Keratinocyte (primary cell): Measurements from ENCODE around the gene STX10. TPM values are rescaled to one million over a fixed set of nuclear protein-coding genes. Genes with fewer than 3 reads are reported as not detected.

ENCODE experiments used
- DNase-seq: peaks from one replicate; pipeline ENCODE4 v3.0.0-alpha.2; 2011; ENCODE audit warnings: low read depth, missing footprints, low spot score
- FAIRE-seq: peaks from 2 replicates; lab custom pipeline; 2011; peaks lifted over from hg19 to GRCh38; lab: Jason Lieb, UNC
- H2AFZ ChIP-seq: 2 replicates; pipeline ENCODE4 v1.6.0; 2012; ENCODE audit warnings: low read length, control low read depth, inconsistent platforms; ENCODE audit not compliant: control insufficient read depth
- H3K27ac ChIP-seq: 2 replicates; pipeline ENCODE4 v1.5.1; 2011; ENCODE audit warnings: low read length; ENCODE audit not compliant: control insufficient read depth, insufficient read depth
- H3K27me3 ChIP-seq: 3 replicates; pipeline ENCODE4 v1.6.0; 2011; ENCODE audit warnings: low read length; ENCODE audit not compliant: control insufficient read depth, insufficient read depth; ENCODE audit errors: extremely low read depth
- H3K36me3 ChIP-seq, 2 experiments: 2 replicates in 1 of 2; 3 replicates in 1 of 2; pipeline ENCODE4 v1.5.1; 2011; ENCODE audit warnings: low read length in 2 of 2, mild to moderate bottlenecking in 1 of 2; ENCODE audit not compliant: control insufficient read depth in 2 of 2, insufficient read depth in 2 of 2; ENCODE audit errors: extremely low read depth in 1 of 2
- H3K4me1 ChIP-seq: 3 replicates; pipeline ENCODE4 v1.5.1; 2011; ENCODE audit warnings: low read length; ENCODE audit not compliant: control insufficient read depth, insufficient read depth; ENCODE audit errors: extremely low read depth
- H3K4me2 ChIP-seq: 3 replicates; pipeline ENCODE4 v1.6.0; 2011; ENCODE audit warnings: low read depth, low read length; ENCODE audit not compliant: control insufficient read depth, insufficient read depth; ENCODE audit errors: extremely low read depth
- H3K4me3 ChIP-seq, 3 experiments: fragments of 200-600 bp in 1 of 3; sonication (generic) in 1 of 3; 2 replicates in 2 of 3; 3 replicates in 1 of 3; pipeline ENCODE4 v1.5.1; 2011 to 2016; ENCODE audit warnings: low read length in 3 of 3, mild to moderate bottlenecking in 3 of 3, control low read depth in 2 of 3, inconsistent platforms in 1 of 3, low read depth in 1 of 3, mixed read lengths in 1 of 3, mixed run types in 1 of 3, moderate library complexity in 1 of 3; ENCODE audit not compliant: control insufficient read depth in 2 of 3, insufficient read depth in 2 of 3; ENCODE audit errors: extremely low read depth in 1 of 3
- H3K79me2 ChIP-seq: 2 replicates; pipeline ENCODE4 v1.6.0; 2012; ENCODE audit warnings: low read length; ENCODE audit not compliant: control insufficient read depth, insufficient read depth
- H3K9ac ChIP-seq: 3 replicates; pipeline ENCODE4 v1.6.0; 2011; ENCODE audit warnings: low read length; ENCODE audit not compliant: control insufficient read depth, insufficient read depth; ENCODE audit errors: extremely low read depth
- H3K9me1 ChIP-seq: 3 replicates; pipeline ENCODE4 v1.6.0; 2011; ENCODE audit warnings: low read length; ENCODE audit not compliant: control insufficient read depth, insufficient read depth; ENCODE audit errors: extremely low read depth
- H3K9me3 ChIP-seq: 2 replicates; pipeline ENCODE4 v1.5.1; 2012; ENCODE audit warnings: low read depth, low read length; ENCODE audit not compliant: control insufficient read depth
- H4K20me1 ChIP-seq: 3 replicates; pipeline ENCODE4 v1.6.0; 2011; ENCODE audit warnings: low read length; ENCODE audit not compliant: control insufficient read depth, insufficient read depth; ENCODE audit errors: extremely low read depth
- CTCF ChIP-seq, 3 experiments: IDR thresholded peaks in 1 of 3; conservative IDR thresholded peaks in 1 of 3; optimal IDR thresholded peaks in 1 of 3; 2 replicates in 2 of 3; 3 replicates in 1 of 3; pipeline versions ENCODE3 to v1.5.1; 2011; ENCODE audit warnings: low read length in 3 of 3, mild to moderate bottlenecking in 3 of 3, moderate library complexity in 2 of 3, control low read depth in 1 of 3, inconsistent platforms in 1 of 3; ENCODE audit not compliant: insufficient read depth in 2 of 3; ENCODE audit errors: extremely low read depth in 1 of 3
- EZH2 ChIP-seq: IDR thresholded peaks from one replicate; pipeline ENCODE4 v1.6.1; 2012; ENCODE audit warnings: inconsistent platforms, mild to moderate bottlenecking, low read length, moderate library complexity
- dilution Hi-C: fragments of 300-500 bp; cut with MboI; formaldehyde crosslinking; loops from one replicate; pipeline ENCODE4 v1.7.0; 2020; ENCODE audit warnings: low sequenced_read_pairs; ENCODE audit not compliant: extremely low pct_ligation_motif_present
- polyA plus RNA-seq, 5 experiments: library from polyadenylated mRNA; depleted of rRNA in 3 of 5; stranded (reverse) in 3 of 5; stranded (forward) in 1 of 5; unstranded in 1 of 5; fragments of >200 nt; gene quantifications; 1 replicate in 1 of 5; 2 replicates in 3 of 5; 3 replicates in 1 of 5; pipeline versions ENCODE4 v1.2.1 to v1.2.3, GENCODE V29; 2011 to 2012; ENCODE audit warnings: missing spikeins in 2 of 5, low read depth in 1 of 5, low replicate concordance in 1 of 5

STX10 gene
- polyA plus RNA-seq, 1 donor (not counting 4 experiments of a cell fraction or from before 2014, with no cell fraction given) = 65.2 TPM

GRCh38 chr19:13120031-13120430 lies 30.1 kb downstream of the STX10 start:
- DNase-seq (no peak), FAIRE-seq (no peak)
- TF ChIP-seq EZH2 (no peak), CTCF (optimal IDR thresholded peaks at IDR 0.05 in 1 of 3, IDR thresholded peaks at IDR 0.05 in 1 of 3, conservative IDR thresholded peaks at IDR 0.05 in 1 of 3; ENCODE audit: extremely low read depth in 1 of 3, insufficient read depth in 2 of 3, low read length in 3 of 3) (no peak)
- no peak overlapping the region for H3K27ac ChIP-seq
- H4K20me1 ChIP-seq = peaks cover 22% of the 10 kb centered on the region
- H3K9ac ChIP-seq = no peak overlapping the region
- no peaks in the 10 kb centered on the region for H3K9me3 ChIP-seq
- peaks cover 77% of the 10 kb centered on the region for H3K79me2 ChIP-seq
- no peaks in the 10 kb centered on the region for H3K27me3 ChIP-seq
- no peak overlapping the region for H2AFZ ChIP-seq
- peaks cover 17 to 27% of the 10 kb centered on the region in 2 experiments for H3K36me3 ChIP-seq
- H3K4me3 ChIP-seq = no peak overlapping the region
- no peaks in the 10 kb centered on the region for H3K9me1 ChIP-seq
- no peak overlapping the region for H3K4me2 ChIP-seq
- peaks cover 29% of the 10 kb centered on the region for H3K4me1 ChIP-seq
- dilution Hi-C loops = no loop called here

GRCh38 chr19:13119627-13120026 lies 30.5 kb downstream of the STX10 start:
- Histone ChIP-seq H3K27ac (peak overlapping the region; percentile 43), H4K20me1 (peaks cover 22% of the 10 kb centered on the region)

More at GRCh38 chr19:13119627-13120026, 30.5 kb downstream of the STX10 start:
- TF ChIP-seq CTCF (optimal IDR thresholded peaks at IDR 0.05 in 1 of 3, IDR thresholded peaks at IDR 0.05 in 1 of 3, conservative IDR thresholded peaks at IDR 0.05 in 1 of 3; ENCODE audit: extremely low read depth in 1 of 3, insufficient read depth in 2 of 3, low read length in 3 of 3) (no peak), EZH2 (no peak)
- H3K9ac ChIP-seq = peak overlapping the region; percentile 78
- DNase-seq (no peak), FAIRE-seq (no peak)
- H3K9me1 ChIP-seq = no peaks in the 10 kb centered on the region
- H2AFZ ChIP-seq = no peak overlapping the region
- H3K36me3 ChIP-seq = peaks cover 19 to 31% of the 10 kb centered on the region in 2 experiments
- peak overlapping the region; percentile 90 for H3K4me2 ChIP-seq
- dilution Hi-C loops = no loop called here
- H3K79me2 ChIP-seq = peaks cover 77% of the 10 kb centered on the region
- H3K9me3 ChIP-seq = no peaks in the 10 kb centered on the region
- no peaks in the 10 kb centered on the region for H3K27me3 ChIP-seq
- H3K4me3 ChIP-seq = peak overlapping the region in 2 of 3 experiments; percentile 63 to 91
- H3K4me1 ChIP-seq = peaks cover 32% of the 10 kb centered on the region
